K562 (cell line): Measurements from ENCODE around the gene PPP1R10. TPM values are rescaled to one million over a fixed set of nuclear protein-coding genes. Genes with fewer than 3 reads are reported as not detected.

Experiments used
- ARID1B ChIP-seq: fragments of 450-650 bp; IDR thresholded peaks from 2 replicates; pipeline ENCODE4 v1.6.1; 2016; ENCODE audit warnings: antibody characterized with exemption, mild to moderate bottlenecking, inconsistent platforms
- ATF6 ChIP-seq: sonication (generic); formaldehyde crosslinking; IDR thresholded peaks from 2 replicates; pipeline ENCODE4 v1.4.0; 2020; ENCODE audit warnings: mild to moderate bottlenecking, missing genetic modification reagents
- CHD4 ChIP-seq: fragments of 200-600 bp; sonication (generic); IDR thresholded peaks from 3 replicates; pipeline ENCODE4 v1.6.1; 2012; ENCODE audit warnings: low read depth, mild to moderate bottlenecking, mixed read lengths, low read length, inconsistent platforms; ENCODE audit not compliant: insufficient read depth, insufficient replicate concordance, poor library complexity, severe bottlenecking
- CREM ChIP-seq: IDR thresholded peaks from 2 replicates; pipeline ENCODE4 v1.6.1; 2014; ENCODE audit warnings: antibody characterized with exemption, low read depth
- CTBP1 ChIP-seq: fragments of 450-650 bp; IDR thresholded peaks from 2 replicates; pipeline ENCODE4 v1.6.1; 2016; ENCODE audit warnings: borderline replicate concordance
- EWSR1 ChIP-seq: fragments of 450-650 bp; IDR thresholded peaks from 2 replicates; pipeline ENCODE4 v1.6.1; 2018; ENCODE audit warnings: borderline replicate concordance, mild to moderate bottlenecking, low read depth, moderate library complexity; ENCODE audit not compliant: partially characterized antibody
- FUS ChIP-seq: fragments of 200-400 bp; formaldehyde crosslinking; optimal IDR thresholded peaks from 2 replicates; pipeline ENCODE3; 2017; ENCODE audit warnings: low read depth, low read length
- HIVEP1 ChIP-seq: fragments of 250-450 bp; sonication (Bioruptor Pico); IDR thresholded peaks from 2 replicates; pipeline ENCODE4 v1.4.0; 2020; ENCODE audit warnings: mild to moderate bottlenecking
- KDM2B ChIP-seq: fragments of 250-450 bp; sonication (Bioruptor Pico); IDR thresholded peaks from 2 replicates; pipeline ENCODE4 v1.8.0; 2021; ENCODE audit warnings: mild to moderate bottlenecking, moderate library complexity
- KLF13 ChIP-seq: fragments of 450-650 bp; IDR thresholded peaks from 2 replicates; pipeline ENCODE4 v1.6.1; 2016; ENCODE audit warnings: missing genetic modification characterization, low read depth, mild to moderate bottlenecking, missing compliant biosample characterization, moderate library complexity, borderline replicate concordance
- NR1H2 ChIP-seq: sonication (generic); formaldehyde crosslinking; IDR thresholded peaks from 2 replicates; pipeline ENCODE4 v1.4.0; 2020; ENCODE audit warnings: mild to moderate bottlenecking, missing genetic modification reagents
- OTX1 ChIP-seq: fragments of 450-650 bp; formaldehyde crosslinking; IDR thresholded peaks from 2 replicates; pipeline ENCODE4 v1.4.0; 2022; ENCODE audit warnings: mild to moderate bottlenecking
- RBFOX2 ChIP-seq: fragments of 200-400 bp; formaldehyde crosslinking; IDR thresholded peaks from 2 replicates; pipeline ENCODE4 v1.6.1; 2017; ENCODE audit warnings: low read depth, mild to moderate bottlenecking, low read length, moderate library complexity
- SRSF9 ChIP-seq: fragments of 200-400 bp; formaldehyde crosslinking; IDR thresholded peaks from 2 replicates; pipeline ENCODE4 v1.6.1; 2017; ENCODE audit warnings: low read depth, low read length, borderline replicate concordance
- ZBTB2 ChIP-seq: fragments of 450-650 bp; IDR thresholded peaks from 2 replicates; pipeline ENCODE4 v1.6.1; 2016; ENCODE audit warnings: antibody characterized with exemption
- ZNF408 ChIP-seq: fragments of 250-450 bp; sonication (Bioruptor Pico); IDR thresholded peaks from 2 replicates; pipeline ENCODE4 v1.4.0; 2020; ENCODE audit warnings: low read depth, mild to moderate bottlenecking, moderate library complexity
- polyA plus RNA-seq, 8 experiments: library from polyadenylated mRNA; depleted of rRNA in 4 of 8; stranded (reverse) in 5 of 8; unstranded in 3 of 8; fragments of >200 nt; fragmentation: Nextera tagmentation in 2 of 8; fragmentation: Illumina TruSeq in 1 of 8; extraction: Ambion mirVana in 2 of 8; extraction: Trizol in 1 of 8; gene quantifications; 2 replicates each; pipeline versions ENCODE4 v1.2.1 to v1.2.3, GENCODE V29; 2011 to 2014; ENCODE audit warnings: inconsistent platforms in 1 of 8, missing spikeins in 1 of 8
- total RNA-seq, 7 experiments: library from RNA; depleted of rRNA in 6 of 7; stranded (reverse); fragments of >200 nt in 6 of 7; fragmentation: Illumina TruSeq in 2 of 7; extraction: Trizol in 2 of 7; gene quantifications; 2 replicates each; pipeline versions ENCODE4 v1.2.1 to v1.2.3, GENCODE V29; 2011 to 2021; ENCODE audit warnings: low replicate concordance in 1 of 7
- TF ChIP-seq, protein P1 (sequence below): fragments of 450-650 bp; formaldehyde crosslinking; IDR thresholded peaks from 2 replicates; pipeline ENCODE4 v1.4.0; 2022; ENCODE audit warnings: missing genetic modification characterization
- TF ChIP-seq, protein P2 (sequence below): fragments of 450-650 bp; IDR thresholded peaks from 2 replicates; pipeline ENCODE4 v1.6.1; 2017; ENCODE audit warnings: mild to moderate bottlenecking, moderate library complexity

PPP1R10 gene
- total and polyA plus RNA-seq, 9 of the 15 experiments (the other 6 are each of a cell fraction or from before 2014, with no cell fraction given): 14.1 to 65.5 (median 32.6) TPM

- TF ChIP-seq CREM (no peak), OTX1 (CRISPR knock-in tag) (no peak), FUS (no peak), CTBP1 (peak; percentile 32; the same call in 1 of the 2 replicates), ARID1B (0 out of 2 replicates have a peak, but pooled peaks have one; percentile 18), CHD4 (no peak), ZBTB2 (no peak), EWSR1 (no peak), ZNF408 (CRISPR knock-in tag) (no peak), KDM2B (CRISPR knock-in tag) (no peak), HIVEP1 (CRISPR knock-in tag) (no peak), KLF13 (tag) (no peak), ATF6 (CRISPR knock-in tag) (no peak), SRSF9 (no peak), RBFOX2 (no peak), NR1H2 (CRISPR knock-in tag) (no peak)
- TF ChIP-seq, protein P1, sequence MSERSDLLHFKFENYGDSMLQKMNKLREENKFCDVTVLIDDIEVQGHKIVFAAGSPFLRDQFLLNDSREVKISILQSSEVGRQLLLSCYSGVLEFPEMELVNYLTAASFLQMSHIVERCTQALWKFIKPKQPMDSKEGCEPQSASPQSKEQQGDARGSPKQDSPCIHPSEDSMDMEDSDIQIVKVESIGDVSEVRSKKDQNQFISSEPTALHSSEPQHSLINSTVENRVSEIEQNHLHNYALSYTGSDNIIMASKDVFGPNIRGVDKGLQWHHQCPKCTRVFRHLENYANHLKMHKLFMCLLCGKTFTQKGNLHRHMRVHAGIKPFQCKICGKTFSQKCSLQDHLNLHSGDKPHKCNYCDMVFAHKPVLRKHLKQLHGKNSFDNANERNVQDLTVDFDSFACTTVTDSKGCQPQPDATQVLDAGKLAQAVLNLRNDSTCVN (CRISPR knock-in tag): no peak
- TF ChIP-seq, protein P2, sequence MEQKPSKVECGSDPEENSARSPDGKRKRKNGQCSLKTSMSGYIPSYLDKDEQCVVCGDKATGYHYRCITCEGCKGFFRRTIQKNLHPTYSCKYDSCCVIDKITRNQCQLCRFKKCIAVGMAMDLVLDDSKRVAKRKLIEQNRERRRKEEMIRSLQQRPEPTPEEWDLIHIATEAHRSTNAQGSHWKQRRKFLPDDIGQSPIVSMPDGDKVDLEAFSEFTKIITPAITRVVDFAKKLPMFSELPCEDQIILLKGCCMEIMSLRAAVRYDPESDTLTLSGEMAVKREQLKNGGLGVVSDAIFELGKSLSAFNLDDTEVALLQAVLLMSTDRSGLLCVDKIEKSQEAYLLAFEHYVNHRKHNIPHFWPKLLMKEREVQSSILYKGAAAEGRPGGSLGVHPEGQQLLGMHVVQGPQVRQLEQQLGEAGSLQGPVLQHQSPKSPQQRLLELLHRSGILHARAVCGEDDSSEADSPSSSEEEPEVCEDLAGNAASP: no peak
Measured at GRCh38 chr6:30599625-30600324, 17.3 kb downstream of the PPP1R10 start (continued).
